NCI-H1048 (cell line): Measurements from ENCODE around the gene GAPDHS.

Experiments
- DNase-seq: peaks from one replicate; lab custom pipeline; 2025; lab: John Stamatoyannopoulos, UW

GAPDHS gene

GRCh38 chr19:35533201-35533821, at the start of gene GAPDHS:
GAPDHS (plus strand) TSS chr19:35533456; CDS start chr19:35533528, 72 bp downstream.
- no peak for DNase-seq

GRCh38 chr19:35484252-35485036, 48.8 kb upstream of the GAPDHS start:
- no peak for DNase-seq

DNA sequence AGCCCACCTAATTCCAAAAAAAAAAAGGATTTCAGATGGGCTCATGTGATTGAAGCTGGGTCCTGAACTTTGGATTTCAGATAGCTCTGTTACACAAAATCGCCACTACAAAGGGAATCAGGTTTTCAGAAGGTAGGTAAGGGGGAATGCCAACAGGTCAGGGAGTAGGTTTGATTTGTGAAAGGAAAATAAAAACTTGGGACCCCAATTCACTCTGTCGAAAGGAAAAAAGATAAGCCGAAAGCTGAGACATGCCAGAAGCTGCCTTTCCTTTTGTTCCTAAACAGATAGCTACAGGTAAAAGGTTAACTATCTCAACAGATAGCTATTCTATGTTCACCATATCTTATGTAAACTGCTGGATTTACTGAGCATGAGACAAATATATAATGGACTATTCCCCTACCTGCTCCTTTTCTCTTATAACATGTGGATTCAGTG, 47.0 kb upstream of the GAPDHS start:
- DNase-seq = no peak

- no peak for DNase-seq
Measured at GRCh38 chr19:35487656-35488182, 45.5 kb upstream of the GAPDHS start.

GRCh38 chr19:35488677-35489076, 44.6 kb upstream of the GAPDHS start:
- DNase-seq = no peak

DNA sequence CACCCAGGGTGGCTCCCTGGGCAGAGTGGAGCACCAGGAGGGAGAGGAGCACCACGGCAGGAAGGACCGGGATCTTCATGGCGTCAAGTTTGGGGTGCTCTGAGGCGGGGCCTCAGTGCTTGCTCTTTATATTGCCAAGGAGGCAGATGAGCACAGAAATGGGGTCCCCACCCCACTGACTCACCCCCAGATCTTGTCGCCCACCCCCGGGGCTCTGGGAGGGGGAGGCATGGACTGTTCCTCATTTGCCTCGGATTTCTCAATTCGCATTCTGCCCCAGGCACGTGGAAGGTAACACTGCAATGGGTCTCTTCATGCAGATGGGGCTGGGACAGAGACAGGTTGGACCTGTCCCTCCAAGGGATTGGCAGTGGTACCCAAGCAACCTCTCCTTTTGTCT, 42.9 kb upstream of the GAPDHS start, which contains the start of gene KRTDAP:
Gene KRTDAP (minus strand): TSS at position 101 of the 400 bp plus-strand sequence. CDS start 22 bp downstream, at position 79.
- no peak for DNase-seq

- DNase-seq = no peak
Measured at GRCh38 chr19:35491836-35492360, 41.4 kb upstream of the GAPDHS start.

DNA sequence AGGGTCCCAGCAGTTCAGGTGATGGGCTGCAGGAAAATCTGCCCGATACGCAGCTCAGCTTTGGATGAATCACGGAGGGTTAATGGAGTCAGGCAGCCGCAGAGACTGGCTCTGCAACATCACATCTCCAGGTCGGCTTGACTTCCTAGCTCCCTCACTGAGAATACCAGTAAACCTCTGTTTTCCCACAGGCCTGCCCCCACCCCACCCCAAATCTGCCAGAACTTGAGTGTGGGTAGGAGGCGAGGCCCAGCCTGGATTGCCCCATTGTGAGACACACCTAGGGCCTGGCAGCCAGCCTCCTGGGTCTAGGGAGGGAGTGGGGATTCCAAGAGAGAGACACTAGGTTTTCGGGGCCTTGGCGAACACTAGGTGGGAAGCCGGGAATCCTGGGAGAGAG, 39.3 kb upstream of the GAPDHS start:
- no peak for DNase-seq

DNA sequence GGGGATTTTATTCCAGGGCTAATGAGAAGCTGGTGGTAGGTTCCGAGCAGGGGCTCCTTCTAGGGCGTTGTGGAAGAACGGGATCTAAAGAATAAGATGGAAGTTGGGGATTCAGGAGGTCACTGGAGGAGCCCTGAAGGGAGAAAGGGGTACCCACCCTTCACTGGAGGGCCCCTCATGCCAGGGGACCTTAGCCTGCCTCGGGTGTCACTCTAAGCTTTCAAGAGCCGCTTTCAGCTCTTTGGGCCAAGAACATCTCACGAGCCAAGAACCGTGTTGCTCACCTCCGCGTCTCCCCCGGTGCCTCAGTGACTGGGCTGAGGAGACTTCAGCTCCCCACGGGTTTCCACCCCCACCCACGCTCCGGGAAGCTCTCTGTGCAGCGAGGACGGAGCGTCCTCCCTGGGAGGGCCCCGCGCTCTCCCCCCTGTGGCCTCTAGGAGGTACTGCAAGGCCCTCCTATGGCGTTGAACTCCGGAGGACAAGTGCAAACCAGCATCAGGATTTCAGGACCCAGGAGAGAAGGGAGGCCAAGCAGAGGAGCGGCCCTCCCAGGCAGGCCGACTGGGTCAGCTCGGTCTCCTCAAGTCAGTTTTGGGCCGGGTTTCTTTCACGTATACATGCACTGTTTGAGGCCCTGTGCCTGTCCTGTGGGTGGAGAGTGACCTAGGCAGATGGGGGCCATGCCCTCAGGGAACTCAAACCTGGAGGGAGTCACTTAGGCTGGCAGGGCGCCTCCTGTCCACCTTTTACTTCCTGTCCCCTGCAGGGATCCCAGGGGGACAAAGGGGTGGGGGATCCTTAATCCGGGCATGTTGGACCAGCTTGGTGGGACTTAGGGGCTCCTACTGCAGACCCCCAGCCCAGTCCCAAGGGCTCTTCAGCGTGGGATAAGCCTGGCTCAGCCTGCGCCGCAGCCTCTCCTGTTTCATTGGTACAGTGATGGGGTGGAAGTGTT, 37.9 kb upstream of the GAPDHS start:
- DNase-seq = peak; percentile 9

DNA sequence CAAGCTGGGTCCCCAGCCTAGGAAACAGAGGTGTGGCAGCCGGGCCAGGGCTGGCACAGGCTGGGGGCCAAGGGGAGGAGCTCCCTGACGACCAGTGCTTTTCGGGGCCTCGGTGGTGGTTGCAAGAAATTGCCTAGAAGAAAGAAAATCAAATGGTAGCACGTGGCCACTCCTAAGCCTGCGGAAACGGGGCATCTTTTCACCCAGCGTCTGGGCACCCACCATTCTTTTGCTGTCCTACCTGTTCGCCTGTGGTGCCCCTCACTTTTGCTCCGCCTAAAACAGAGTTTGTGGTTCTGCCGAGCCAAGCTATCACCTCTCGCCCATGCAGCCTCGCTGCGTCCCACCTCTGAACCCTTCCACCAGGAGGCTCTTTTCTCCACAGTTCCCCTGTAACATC, 35.9 kb upstream of the GAPDHS start:
- no peak for DNase-seq

DNA sequence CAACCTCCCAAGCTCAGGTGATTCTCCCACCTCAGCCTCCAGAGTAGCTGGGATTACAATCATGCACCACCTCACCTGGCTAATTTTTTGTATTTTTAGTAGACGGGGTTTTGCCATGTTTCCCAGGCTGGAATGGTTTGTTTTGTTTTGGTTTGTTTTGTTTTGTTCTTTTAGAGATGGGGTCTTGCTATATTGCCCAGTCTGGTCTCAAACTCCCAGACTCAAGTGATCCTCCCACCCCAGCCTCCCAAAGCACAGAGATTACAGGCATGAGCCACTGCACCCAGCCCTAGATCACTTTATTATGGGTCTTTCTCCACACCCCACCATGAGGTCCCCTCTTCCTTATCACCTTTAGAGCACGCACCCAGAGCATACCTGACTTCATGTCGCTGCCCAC, 35.0 kb upstream of the GAPDHS start:
- no peak for DNase-seq

DNA sequence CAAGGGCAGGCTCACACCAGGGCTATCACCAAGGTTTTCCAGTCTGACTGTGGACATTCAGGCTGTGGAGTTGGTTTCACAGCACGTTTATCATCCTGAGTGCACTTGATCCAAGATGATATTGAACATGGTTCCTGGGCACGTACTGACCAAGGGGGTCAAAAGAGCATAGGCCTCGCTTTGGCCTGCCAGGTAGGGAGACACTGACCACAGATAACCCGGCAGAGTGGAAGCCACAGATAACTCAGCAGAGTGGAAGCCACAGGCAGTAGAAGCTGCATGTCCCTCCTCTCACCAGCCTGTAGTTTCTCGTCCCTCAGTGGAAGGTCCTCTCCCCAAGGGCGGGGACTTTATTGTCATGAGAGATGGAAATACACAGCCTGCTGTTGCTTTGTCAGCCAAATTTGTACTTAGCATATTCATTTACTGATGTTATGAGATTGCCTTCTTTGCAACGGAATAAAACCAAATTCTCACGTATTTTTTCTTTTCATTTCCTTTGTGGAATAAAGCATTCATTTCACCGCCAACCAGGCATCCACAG, 34.2 kb upstream of the GAPDHS start:
- no peak for DNase-seq

DNA sequence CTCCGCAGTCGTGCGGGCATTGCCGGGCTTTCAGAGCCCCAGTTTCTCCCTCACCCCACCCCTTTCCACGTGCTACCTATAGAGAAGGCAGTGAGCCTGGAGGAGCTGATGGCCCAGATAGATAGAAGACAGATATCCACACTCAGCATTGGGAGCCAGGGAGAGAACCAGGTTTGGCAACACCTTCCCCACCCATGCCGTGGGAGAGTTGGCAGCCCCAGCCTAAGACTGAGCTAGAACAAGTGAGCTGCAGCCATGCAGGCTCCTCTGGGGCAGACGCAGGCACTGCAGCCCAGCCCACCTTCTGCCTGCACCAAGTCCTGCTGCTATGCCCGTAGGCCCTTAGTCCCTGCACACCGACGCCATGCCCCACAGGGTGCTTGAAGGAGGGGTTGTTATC, 32.6 kb upstream of the GAPDHS start:
- no peak for DNase-seq

DNA sequence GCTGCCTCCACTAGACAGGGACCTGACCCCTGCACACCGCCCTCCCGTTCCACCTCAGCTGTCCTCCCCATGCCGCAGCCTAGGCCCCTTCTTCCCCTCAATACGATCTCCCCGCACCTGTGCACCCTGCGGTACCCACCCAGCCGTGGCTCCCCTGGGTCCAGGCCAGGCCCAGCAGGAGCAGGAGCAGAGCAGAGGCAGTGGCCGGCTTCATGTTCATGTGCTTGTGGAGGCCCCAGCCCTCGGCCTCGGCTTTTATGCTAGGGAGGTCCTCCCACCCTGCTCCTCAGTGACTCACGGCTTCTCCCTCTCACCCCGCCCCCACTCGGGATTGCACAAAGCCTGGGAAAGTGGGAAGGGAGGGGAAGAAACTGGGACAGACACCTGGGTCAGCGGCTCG, 31.6 kb upstream of the GAPDHS start:
- DNase-seq = no peak

DNA sequence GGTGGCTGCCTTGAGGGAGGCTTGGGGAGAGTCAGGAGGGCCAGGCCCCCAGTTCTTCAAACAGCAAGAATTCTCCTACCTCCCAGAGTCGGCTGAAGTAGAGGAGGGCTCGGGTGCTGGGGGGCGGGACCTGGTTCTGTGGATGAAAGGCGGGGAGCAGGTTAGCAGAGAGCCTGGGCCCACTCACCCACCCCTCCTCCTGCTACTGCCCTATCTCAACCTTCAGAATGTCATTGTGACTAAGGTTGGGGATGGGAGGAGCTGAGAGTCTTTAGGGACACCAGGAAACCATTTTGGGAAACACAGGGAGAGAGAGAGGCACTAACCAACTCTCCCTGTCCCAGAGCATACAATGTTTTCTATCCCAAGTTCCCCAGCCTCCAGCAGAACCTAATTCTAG, 30.5 kb upstream of the GAPDHS start:
- no peak for DNase-seq

GRCh38 chr19:35506011-35506410, 27.2 kb upstream of the GAPDHS start:
- no peak for DNase-seq

DNA sequence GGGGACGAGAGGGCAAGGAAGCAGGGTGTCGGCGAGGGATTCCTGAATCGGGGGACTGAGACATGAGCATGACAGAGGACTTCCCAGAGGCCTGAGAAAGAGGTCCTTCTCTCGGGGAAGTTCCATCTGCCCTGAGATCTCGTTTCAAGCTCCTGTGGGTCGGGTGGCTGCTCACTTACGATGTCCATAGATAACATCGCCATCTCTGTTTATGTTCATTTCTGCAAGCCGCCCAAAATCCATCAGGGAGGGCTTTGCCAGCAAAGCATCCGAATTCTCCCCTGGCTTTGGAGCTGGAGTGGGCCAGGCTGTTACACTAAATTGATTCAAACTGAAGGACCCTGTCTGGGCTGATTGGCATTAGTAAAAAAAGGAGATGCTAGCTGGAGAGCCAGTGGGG, 25.7 kb upstream of the GAPDHS start:
- DNase-seq = no peak

GRCh38 chr19:35508129-35508528, 25.1 kb upstream of the GAPDHS start:
- no peak for DNase-seq

- DNase-seq = no peak
Measured at GRCh38 chr19:35509018-35509652, 24.1 kb upstream of the GAPDHS start.

- DNase-seq = no peak
Measured at GRCh38 chr19:35509861-35510625, 23.2 kb upstream of the GAPDHS start.
